SH-SY5Y (cell line): ENCODE results near the gene SYNPO.

Experiments used
- GATA2 ChIP-seq: IDR thresholded peaks from 2 replicates; pipeline ENCODE4 v1.6.1; 2011; ENCODE audit warnings: mild to moderate bottlenecking, low read depth, low read length
- GATA3 ChIP-seq: IDR thresholded peaks from 2 replicates; pipeline ENCODE4 v1.6.1; 2011; ENCODE audit warnings: low read depth, mild to moderate bottlenecking, low read length, moderate library complexity

DNA sequence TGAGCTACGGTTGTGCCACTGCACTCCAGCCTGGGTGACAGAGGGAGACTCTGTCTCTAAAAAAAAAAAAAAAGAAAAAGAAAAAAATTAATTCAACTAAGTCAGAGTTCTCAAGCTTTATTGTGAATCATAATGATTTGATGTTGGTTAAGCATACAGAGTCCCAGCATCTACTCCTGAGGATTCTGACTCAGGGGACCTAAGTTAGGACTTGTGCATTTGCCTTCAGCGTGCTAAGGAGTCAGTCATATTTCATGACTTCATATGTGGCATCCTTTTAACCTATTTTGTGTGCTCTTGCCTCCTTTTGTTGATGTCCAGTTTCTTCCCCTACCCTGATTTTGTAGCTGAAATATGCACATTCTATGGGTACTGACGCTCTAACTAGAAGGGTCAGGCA lies 23.5 kb downstream of the SYNPO start:
- no peak for TF ChIP-seq GATA3
- no peak for TF ChIP-seq GATA2
